ENCODE measurements around the gene ABLIM1.

DNA sequence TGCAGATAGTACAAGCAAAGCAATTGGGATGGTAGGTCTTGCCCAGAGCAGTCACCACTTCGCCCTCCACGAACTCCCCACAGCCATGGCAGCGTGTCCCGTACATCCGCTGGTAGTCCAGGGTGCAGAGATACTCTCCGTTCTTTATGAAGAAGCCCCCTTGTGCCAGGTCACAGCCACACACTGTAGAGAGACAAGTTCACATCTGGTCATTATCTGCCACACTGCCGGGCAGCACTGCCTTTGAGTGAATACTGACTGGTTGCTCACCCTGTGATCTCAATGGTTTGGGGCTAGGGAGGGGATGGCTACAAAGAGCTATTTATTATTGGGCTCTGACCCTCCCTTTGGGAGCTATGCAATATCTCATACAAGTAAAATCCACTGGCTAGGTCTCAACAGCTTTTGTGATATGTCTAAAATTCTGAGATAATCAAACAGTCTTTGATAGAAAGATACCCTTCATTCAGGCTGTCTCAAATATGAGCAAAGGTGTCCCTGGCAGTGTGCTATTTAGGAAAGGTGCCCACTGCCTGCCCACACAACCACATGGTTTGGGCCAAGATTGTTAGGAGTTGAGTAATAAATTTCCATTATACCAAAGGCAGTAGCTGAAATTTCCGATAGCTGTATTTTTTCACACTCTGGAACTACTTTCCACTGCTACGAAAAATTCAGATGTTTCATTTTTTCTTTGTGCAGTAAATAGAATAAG lies 82.5 kb downstream of the ABLIM1 start:
- TF ChIP-seq, protein P1, sequence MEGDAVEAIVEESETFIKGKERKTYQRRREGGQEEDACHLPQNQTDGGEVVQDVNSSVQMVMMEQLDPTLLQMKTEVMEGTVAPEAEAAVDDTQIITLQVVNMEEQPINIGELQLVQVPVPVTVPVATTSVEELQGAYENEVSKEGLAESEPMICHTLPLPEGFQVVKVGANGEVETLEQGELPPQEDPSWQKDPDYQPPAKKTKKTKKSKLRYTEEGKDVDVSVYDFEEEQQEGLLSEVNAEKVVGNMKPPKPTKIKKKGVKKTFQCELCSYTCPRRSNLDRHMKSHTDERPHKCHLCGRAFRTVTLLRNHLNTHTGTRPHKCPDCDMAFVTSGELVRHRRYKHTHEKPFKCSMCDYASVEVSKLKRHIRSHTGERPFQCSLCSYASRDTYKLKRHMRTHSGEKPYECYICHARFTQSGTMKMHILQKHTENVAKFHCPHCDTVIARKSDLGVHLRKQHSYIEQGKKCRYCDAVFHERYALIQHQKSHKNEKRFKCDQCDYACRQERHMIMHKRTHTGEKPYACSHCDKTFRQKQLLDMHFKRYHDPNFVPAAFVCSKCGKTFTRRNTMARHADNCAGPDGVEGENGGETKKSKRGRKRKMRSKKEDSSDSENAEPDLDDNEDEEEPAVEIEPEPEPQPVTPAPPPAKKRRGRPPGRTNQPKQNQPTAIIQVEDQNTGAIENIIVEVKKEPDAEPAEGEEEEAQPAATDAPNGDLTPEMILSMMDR (IDR thresholded peaks at IDR 0.05; ENCODE audit: low read length), result no peak
- no peak for TF ChIP-seq EZH2 (optimal IDR thresholded peaks at IDR 0.05; ENCODE audit: low read depth, low read length)
- TF ChIP-seq EZH2phosphoT487 (IDR thresholded peaks at IDR 0.05; ENCODE audit: low read length), result no peak

Data from MM.1S (cell line).